HepG2 (cell line): ENCODE measurements around the gene AMZ2. TPM values are rescaled to one million over a fixed set of nuclear protein-coding genes. Genes with fewer than 3 reads are reported as not detected.

Experiments used
- ATAC-seq: fragments of 200-7000 bp; cut with Tn5 transposase; 3 replicates; pipeline ENCODE4 v1.9.1; 2020; ENCODE audit warnings: mild to moderate bottlenecking, moderate library complexity
- Bru-seq: library from RNA; stranded (reverse); fragments of 400-500 nt; gene quantifications from one replicate; lab custom pipeline; 2021; lab: Mats Ljungman, UMichigan
- BruChase-seq, 2 experiments: library from RNA; stranded (reverse); fragments of 400-500 nt; gene quantifications; one replicate each; lab custom pipeline; 2021; lab: Mats Ljungman, UMichigan
- BruUV-seq: library from RNA; stranded (reverse); fragments of 400-500 nt; replicated peaks from 2 replicates; lab custom pipeline; 2021; lab: Mats Ljungman, UMichigan
- CTCF ChIA-PET: fragments of 300-600 bp; formaldehyde crosslinking; extraction: SDS; loops from one replicate; lab custom pipeline; 2021; ENCODE audit warnings: low total read pairs, inconsistent platforms, low intra/inter-chr PET ratio; lab: Yijun Ruan, JAX
- POLR2A ChIA-PET: fragments of 350-600 bp; sonication (Branson Sonifier 250); formaldehyde crosslinking; loops from one replicate; lab custom pipeline; 2020; ENCODE audit warnings: antibody characterized with exemption, inconsistent platforms; lab: Yijun Ruan, JAX
- DNase-seq: peaks from one replicate; pipeline ENCODE4 v3.0.0-alpha.2; 2015; ENCODE audit warnings: low spot score
- FAIRE-seq: peaks from 3 replicates; lab custom pipeline; 2011; peaks lifted over from hg19 to GRCh38; lab: Jason Lieb, UNC
- H2AFZ ChIP-seq: one replicate; pipeline ENCODE4 v1.6.1; 2011; ENCODE audit warnings: low read length, inconsistent platforms
- H3K27ac ChIP-seq: fragments of 300-600 bp; 3 replicates; pipeline ENCODE4 v1.8.0; 2011; ENCODE audit warnings: mixed run types, mild to moderate bottlenecking, mixed read lengths, low read length, inconsistent platforms; ENCODE audit not compliant: insufficient read depth; ENCODE audit errors: extremely low read length
- H3K27me3 ChIP-seq, 2 experiments: fragments of 200-600 bp in 1 of 2; 2 replicates in 1 of 2; 3 replicates in 1 of 2; pipeline versions ENCODE4 v1.6.0 to v1.8.0; 2011; ENCODE audit warnings: low read length in 2 of 2, mild to moderate bottlenecking in 2 of 2, moderate library complexity in 2 of 2, inconsistent platforms in 1 of 2; ENCODE audit not compliant: insufficient read depth in 2 of 2, control insufficient read depth in 1 of 2
- H3K36me3 ChIP-seq, 2 experiments: fragments of 200-600 bp in 1 of 2; replicated peaks in 1 of 2; 2 replicates in 1 of 2; 3 replicates in 1 of 2; pipeline versions ENCODE4 v1.5.1 to v1.8.0; 2011; ENCODE audit warnings: low read length in 2 of 2, inconsistent platforms in 1 of 2; ENCODE audit not compliant: insufficient read depth in 2 of 2, control insufficient read depth in 1 of 2
- H3K4me1 ChIP-seq: 2 replicates; pipeline ENCODE4 v1.5.1; 2012; ENCODE audit warnings: low read length, inconsistent platforms; ENCODE audit not compliant: insufficient read depth
- H3K4me2 ChIP-seq: 2 replicates; pipeline ENCODE4 v1.6.0; 2011; ENCODE audit warnings: low read depth, low read length, inconsistent platforms
- H3K4me3 ChIP-seq, 3 experiments: fragments of 200-600 bp in 1 of 3; sonication (generic), shearing (Covaris generic) in 1 of 3; replicated peaks in 1 of 3; 2 replicates each; pipeline ENCODE4 v1.5.1; 2011 to 2016; ENCODE audit warnings: low read length in 3 of 3, inconsistent platforms in 2 of 3, low read depth in 2 of 3, mild to moderate bottlenecking in 2 of 3, control low read depth in 1 of 3, mixed read lengths in 1 of 3; ENCODE audit not compliant: insufficient read depth in 1 of 3
- H3K79me2 ChIP-seq: one replicate; pipeline ENCODE4 v1.6.1; 2011; ENCODE audit warnings: low read length, inconsistent platforms; ENCODE audit not compliant: insufficient read depth
- H3K9ac ChIP-seq: 2 replicates; pipeline ENCODE4 v1.6.0; 2011; ENCODE audit warnings: mild to moderate bottlenecking, low read depth, low read length, inconsistent platforms; ENCODE audit not compliant: insufficient read depth
- H3K9me3 ChIP-seq: 2 replicates; pipeline ENCODE4 v1.5.1; 2012; ENCODE audit warnings: mild to moderate bottlenecking, low read length
- H4K20me1 ChIP-seq: 2 replicates; pipeline ENCODE4 v1.6.0; 2011; ENCODE audit warnings: inconsistent platforms, mild to moderate bottlenecking, low read length, moderate library complexity; ENCODE audit not compliant: insufficient read depth
- ATAD3A ChIP-seq: sonication (generic); formaldehyde crosslinking; IDR thresholded peaks from 2 replicates; pipeline ENCODE4 v1.4.0; 2020; ENCODE audit warnings: missing genetic modification reagents
- FOXK1 ChIP-seq: sonication (generic); formaldehyde crosslinking; IDR thresholded peaks from 2 replicates; pipeline ENCODE4 v1.4.0; 2020; ENCODE audit warnings: low read depth, missing genetic modification reagents, borderline replicate concordance
- NFYC ChIP-seq: IDR thresholded peaks from 2 replicates; pipeline ENCODE4 v1.6.1; 2016; ENCODE audit warnings: missing genetic modification reagents, missing compliant biosample characterization
- ZBTB1 ChIP-seq: sonication (generic); formaldehyde crosslinking; IDR thresholded peaks from 2 replicates; pipeline ENCODE4 v1.4.0; 2020; ENCODE audit warnings: missing genetic modification reagents, borderline replicate concordance
- ZNF382 ChIP-seq: sonication (generic); formaldehyde crosslinking; IDR thresholded peaks from 2 replicates; pipeline ENCODE4 v1.5.0; 2020; ENCODE audit warnings: missing genetic modification reagents, mild to moderate bottlenecking, borderline replicate concordance
- WGBS: methylation state at CpG from one replicate; pipeline ENCODE4 v1.1.6; 2017; ENCODE audit warnings: low lambda C conversion rate; 5-methylcytosine and 5-hydroxymethylcytosine counted together
- in situ Hi-C: cut with HindIII; loops from 2 replicates; pipeline ENCODE4 v1.10.0; 2017; ENCODE audit warnings: low pct_unique_long_range_greater_than_20kb; ENCODE audit not compliant: extremely low pct_ligation_motif_present
- intact Hi-C: fragments of 100-400 bp; cut with micrococcal nuclease; formaldehyde crosslinking; loops from one replicate; pipeline ENCODE4 v1.10.0; 2022; ENCODE audit not compliant: unreplicated experiment
- long read RNA-seq, 2 experiments: library from RNA in 1 of 2; library from polyadenylated mRNA in 1 of 2; stranded (forward) in 1 of 2; unstranded in 1 of 2; transcript quantifications; one replicate each; pipeline ENCODE4 v2.0.0, GENCODE V29; 2019 to 2022
- polyA minus RNA-seq, 3 experiments: library from RNA; depleted of rRNA, polyadenylated mRNA; stranded (reverse); fragments of >200 nt; gene quantifications; 2 replicates each; pipeline ENCODE4 v1.2.3, GENCODE V29; 2011; ENCODE audit warnings: low replicate concordance in 1 of 3
- polyA plus RNA-seq, 8 experiments: library from polyadenylated mRNA; depleted of rRNA in 3 of 8; stranded (reverse) in 7 of 8; unstranded in 1 of 8; fragments of >200 nt; fragmentation: Illumina TruSeq in 4 of 8; extraction: Trizol in 4 of 8; gene quantifications; 2 replicates each; pipeline versions ENCODE4 v1.2.1 to v1.2.3, GENCODE V29; 2011 to 2016; ENCODE audit warnings: low read depth in 4 of 8, missing spikeins in 1 of 8, mixed read lengths in 1 of 8; ENCODE audit not compliant: insufficient read depth in 1 of 8
- total RNA-seq, 5 experiments: library from RNA; depleted of rRNA; stranded (reverse); fragments of >200 nt; fragmentation: Illumina TruSeq; extraction: Trizol; gene quantifications; 2 replicates each; pipeline ENCODE4 v1.2.3, GENCODE V29; 2016; ENCODE audit warnings: low read depth in 1 of 5
- TF ChIP-seq, protein P1 (sequence below): sonication (generic); formaldehyde crosslinking; IDR thresholded peaks from 2 replicates; pipeline ENCODE4 v1.5.0; 2020; ENCODE audit warnings: missing genetic modification reagents, mild to moderate bottlenecking, borderline replicate concordance
- TF ChIP-seq, protein P2 (sequence below), 2 experiments: sonication (generic) in 1 of 2; formaldehyde crosslinking in 1 of 2; IDR thresholded peaks; 2 replicates each; pipeline versions ENCODE4 v1.6.1 to v1.9.0; 2014 to 2022; ENCODE audit warnings: antibody characterized with exemption in 1 of 2, borderline replicate concordance in 1 of 2, inconsistent platforms in 1 of 2, low read depth in 1 of 2, missing genetic modification reagents in 1 of 2

AMZ2 gene
- total RNA-seq (2016; rRNA removed; fragmentation: Illumina TruSeq; extraction: Trizol) (86.9 and 99.9 TPM in 2 replicates), polyA plus RNA-seq (2011; rRNA removed) (66.7 and 90.2 TPM in 2 replicates), polyA minus RNA-seq (2011; rRNA and poly(A)+ RNA removed; ENCODE audit: low replicate concordance) (28.1 and 28.3 TPM in 2 replicates), Bru-seq, nascent RNA (percentile 74 among the genes with signal in this experiment), BruChase-seq, experiment 1, labeled RNA remaining after a 6-hour chase (percentile 81 among the genes with signal in this experiment), BruChase-seq, experiment 2, labeled RNA remaining after a 2-hour chase (percentile 72 among the genes with signal in this experiment)
- 152 and 160 TPM in 2 replicates for total RNA-seq (2016; cell fraction: cytosol; rRNA removed; fragmentation: Illumina TruSeq; extraction: Trizol; ENCODE audit: low read depth)
- 81.8 and 92.5 TPM in 2 replicates for total RNA-seq (2016; cell fraction: insoluble cytoplasmic fraction; rRNA removed; fragmentation: Illumina TruSeq; extraction: Trizol)
- total RNA-seq (2016; cell fraction: membrane; rRNA removed; fragmentation: Illumina TruSeq; extraction: Trizol), result 189 and 196 TPM in 2 replicates
- total RNA-seq (2016; cell fraction: nucleus; rRNA removed; fragmentation: Illumina TruSeq; extraction: Trizol), result 37.7 and 40.8 TPM in 2 replicates
- polyA plus RNA-seq (2011; cell fraction: cytosol; rRNA removed), result 51.3 and 62.4 TPM in 2 replicates
- 58.4 and 64.2 TPM in 2 replicates for polyA plus RNA-seq (2011; cell fraction: nucleus; rRNA removed)
- polyA plus RNA-seq (2012), result 53.5 and 72.8 TPM in 2 replicates
- polyA plus RNA-seq (2016; cell fraction: cytosol; fragmentation: Illumina TruSeq; extraction: Trizol; ENCODE audit: low read depth), result 179 and 214 TPM in 2 replicates
- 114 TPM in 2 replicates for polyA plus RNA-seq (2016; cell fraction: insoluble cytoplasmic fraction; fragmentation: Illumina TruSeq; extraction: Trizol; ENCODE audit: low read depth)
- polyA plus RNA-seq (2016; cell fraction: membrane; fragmentation: Illumina TruSeq; extraction: Trizol; ENCODE audit: low read depth), result 217 and 242 TPM in 2 replicates
- polyA plus RNA-seq (2016; cell fraction: nucleus; fragmentation: Illumina TruSeq; extraction: Trizol; ENCODE audit: insufficient read depth, low read depth), result 90.4 and 92.9 TPM in 2 replicates
- 24.0 and 24.3 TPM in 2 replicates for polyA minus RNA-seq (2011; cell fraction: cytosol; rRNA and poly(A)+ RNA removed)
- polyA minus RNA-seq (2011; cell fraction: nucleus; rRNA and poly(A)+ RNA removed), result 21.6 and 25.6 TPM in 2 replicates
- long read RNA-seq, experiment 1, transcript AMZ2-203 (8 exons, 1,378 nt), result minor isoform, 20 of 121 reads
- long read RNA-seq, experiment 1, transcript AMZ2-202 (7 exons, 2,402 nt), result major isoform, 71 of 121 reads
- long read RNA-seq, experiment 1, partial matches to known transcripts, result 3 of 121 reads
- long read RNA-seq, experiment 1, other reads (novel, unspliced or antisense), result 24 of 121 reads
- long read RNA-seq, experiment 2, transcript AMZ2-202 (7 exons, 2,402 nt), result major isoform, 73 of 107 reads
- long read RNA-seq, experiment 2, transcript AMZ2-206 (6 exons, 2,257 nt), result minor isoform, 6 of 107 reads
- long read RNA-seq, experiment 2, partial matches to known transcripts, result 13 of 107 reads
- long read RNA-seq, experiment 2, other reads (novel, unspliced or antisense), result 13 of 107 reads

- ATAC-seq, result peak; percentile 99
- POLR2A ChIA-PET, result interaction anchor here (0.6 to 3.9 kb wide), 28 partner anchors 8 to 268 kb away, joined by 3 to 53 read pairs (median 4); partner anchors contain the start of genes PRKAR1A and WIPI1
- H4K20me1 ChIP-seq, result no peaks in the 10 kb centered on the region
- no TSS peak for BruUV-seq
- in situ Hi-C loops, result no loop called here
- WGBS, result under 1% methylated on average over 50 of the region's 97 CpGs
- H3K4me1 ChIP-seq, result peaks cover 27% of the 10 kb centered on the region
- FAIRE-seq, result peak; percentile 21
- peak; percentile 88 for DNase-seq
- no peak within 1 kb of the TSS for H2AFZ ChIP-seq
- peak within 1 kb of the TSS; percentile 86 for H3K9ac ChIP-seq
- H3K79me2 ChIP-seq, result peaks cover 3% of the 10 kb centered on the region
- peak within 1 kb of the TSS; percentile 77 for H3K27ac ChIP-seq
- no peaks in the 10 kb centered on the region for H3K9me3 ChIP-seq
- peaks cover 0 to 3% of the 10 kb centered on the region in 2 experiments; a peak in 1 of 5 replicates for H3K36me3 ChIP-seq
- peak within 1 kb of the TSS; percentile 86 for H3K4me2 ChIP-seq
- CTCF ChIA-PET, result no interaction called here
- H3K4me3 ChIP-seq, result peak within 1 kb of the TSS; percentile 77 to 94 (median 80)
- intact Hi-C loops, result loop anchor here (5.0 kb wide), 1 partner anchor 40 kb away; no protein-coding TSS in a partner anchor
- no peaks in the 10 kb centered on the region; a peak in 2 of 5 replicates for H3K27me3 ChIP-seq
- TF ChIP-seq, protein P1, sequence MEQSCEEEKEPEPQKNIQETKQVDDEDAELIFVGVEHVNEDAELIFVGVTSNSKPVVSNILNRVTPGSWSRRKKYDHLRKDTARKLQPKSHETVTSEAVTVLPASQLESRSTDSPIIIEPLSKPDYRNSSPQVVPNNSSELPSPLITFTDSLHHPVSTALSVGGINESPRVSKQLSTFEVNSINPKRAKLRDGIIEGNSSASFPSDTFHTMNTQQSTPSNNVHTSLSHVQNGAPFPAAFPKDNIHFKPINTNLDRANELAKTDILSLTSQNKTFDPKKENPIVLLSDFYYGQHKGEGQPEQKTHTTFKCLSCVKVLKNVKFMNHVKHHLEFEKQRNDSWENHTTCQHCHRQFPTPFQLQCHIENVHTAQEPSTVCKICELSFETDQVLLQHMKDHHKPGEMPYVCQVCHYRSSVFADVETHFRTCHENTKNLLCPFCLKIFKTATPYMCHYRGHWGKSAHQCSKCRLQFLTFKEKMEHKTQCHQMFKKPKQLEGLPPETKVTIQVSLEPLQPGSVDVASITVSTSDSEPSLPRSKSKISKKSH (CRISPR knock-in tag), result peak; percentile 72; the same call in 1 of the 2 replicates
- TF ChIP-seq ZNF382 (CRISPR knock-in tag), result no peak
- TF ChIP-seq ATAD3A (CRISPR knock-in tag), result 0 out of 2 replicates have a peak, but pooled peaks have one; percentile 36
- peak; percentile 57 for TF ChIP-seq NFYC (CRISPR knock-in tag)
- TF ChIP-seq, protein P2, sequence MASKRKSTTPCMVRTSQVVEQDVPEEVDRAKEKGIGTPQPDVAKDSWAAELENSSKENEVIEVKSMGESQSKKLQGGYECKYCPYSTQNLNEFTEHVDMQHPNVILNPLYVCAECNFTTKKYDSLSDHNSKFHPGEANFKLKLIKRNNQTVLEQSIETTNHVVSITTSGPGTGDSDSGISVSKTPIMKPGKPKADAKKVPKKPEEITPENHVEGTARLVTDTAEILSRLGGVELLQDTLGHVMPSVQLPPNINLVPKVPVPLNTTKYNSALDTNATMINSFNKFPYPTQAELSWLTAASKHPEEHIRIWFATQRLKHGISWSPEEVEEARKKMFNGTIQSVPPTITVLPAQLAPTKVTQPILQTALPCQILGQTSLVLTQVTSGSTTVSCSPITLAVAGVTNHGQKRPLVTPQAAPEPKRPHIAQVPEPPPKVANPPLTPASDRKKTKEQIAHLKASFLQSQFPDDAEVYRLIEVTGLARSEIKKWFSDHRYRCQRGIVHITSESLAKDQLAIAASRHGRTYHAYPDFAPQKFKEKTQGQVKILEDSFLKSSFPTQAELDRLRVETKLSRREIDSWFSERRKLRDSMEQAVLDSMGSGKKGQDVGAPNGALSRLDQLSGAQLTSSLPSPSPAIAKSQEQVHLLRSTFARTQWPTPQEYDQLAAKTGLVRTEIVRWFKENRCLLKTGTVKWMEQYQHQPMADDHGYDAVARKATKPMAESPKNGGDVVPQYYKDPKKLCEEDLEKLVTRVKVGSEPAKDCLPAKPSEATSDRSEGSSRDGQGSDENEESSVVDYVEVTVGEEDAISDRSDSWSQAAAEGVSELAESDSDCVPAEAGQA (IDR thresholded peaks at IDR 0.05; ENCODE audit: low read depth), result 0 out of 2 replicates have a peak, but pooled peaks have one; percentile 36
- TF ChIP-seq, protein P2 (CRISPR knock-in tag; IDR thresholded peaks at IDR 0.05; ENCODE audit: borderline replicate concordance), result no peak; the same call in 1 of the 2 replicates
- peak; percentile 82; the same call in 1 of the 2 replicates for TF ChIP-seq FOXK1 (CRISPR knock-in tag)
- no peak for TF ChIP-seq ZBTB1 (CRISPR knock-in tag)
Observed at GRCh38 chr17:68247445-68248198, at the start of gene AMZ2. Gene AMZ2, plus strand, starts transcription at chr17:68248043. Its CDS starts 2,145 bp downstream, at chr17:68250188.
